Fibroblast of lung (primary cell): ENCODE results near the gene PFDN6.

Source experiments
- EZH2 ChIP-seq: IDR thresholded peaks from 2 replicates; pipeline ENCODE4 v1.5.1; 2012; ENCODE audit warnings: low read length, control low read depth, mild to moderate bottlenecking; ENCODE audit errors: missing control alignments
- TF ChIP-seq, protein P1 (sequence below), 2 donors: IDR thresholded peaks in 1 of 2; conservative IDR thresholded peaks in 1 of 2; 1 replicate in 1 of 2; 2 replicates in 1 of 2; pipeline ENCODE4 v1.5.1; 2011 to 2012; ENCODE audit warnings: low read length in 2 of 2, control low read depth in 1 of 2, inconsistent platforms in 1 of 2, low read depth in 1 of 2, mild to moderate bottlenecking in 1 of 2

DNA sequence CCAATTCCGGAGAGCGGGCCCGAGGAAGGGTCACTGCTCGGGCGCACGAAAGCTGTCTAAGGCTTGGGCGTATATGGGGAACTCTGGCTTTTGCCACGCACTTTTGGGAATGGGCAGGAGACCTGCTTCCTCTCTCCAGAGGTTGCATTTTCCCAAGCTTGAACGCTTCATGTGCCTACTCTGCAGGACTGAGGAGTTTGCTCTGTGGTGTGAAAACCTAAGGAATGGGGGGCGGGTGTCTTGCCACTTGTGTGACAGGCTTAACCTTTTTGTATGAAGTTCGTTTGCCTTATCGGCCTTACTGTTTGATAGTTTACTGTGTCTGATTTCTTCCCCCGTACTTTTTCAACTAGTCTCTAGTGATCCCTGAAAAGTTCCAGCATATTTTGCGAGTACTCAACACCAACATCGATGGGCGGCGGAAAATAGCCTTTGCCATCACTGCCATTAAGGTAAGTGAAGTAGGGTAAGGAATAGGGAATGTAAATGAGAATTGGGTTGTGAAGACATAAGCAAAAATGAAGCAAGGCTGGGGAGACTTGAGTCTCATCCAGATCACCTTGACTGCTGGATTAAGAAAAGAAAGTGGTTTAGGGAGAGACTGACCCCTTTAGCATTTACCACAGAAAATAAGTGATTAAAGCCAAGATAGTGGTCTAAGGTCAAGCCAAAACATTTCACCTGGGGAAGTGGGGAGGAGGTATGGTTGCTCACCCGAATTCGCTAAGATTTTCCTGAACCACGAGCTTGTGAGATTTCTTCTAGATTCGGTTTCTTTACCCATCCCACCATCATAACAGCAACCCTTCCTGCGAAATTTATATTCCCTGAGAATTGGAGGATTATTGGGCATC, 16.9 kb upstream of the PFDN6 start:
- TF ChIP-seq, protein P1, sequence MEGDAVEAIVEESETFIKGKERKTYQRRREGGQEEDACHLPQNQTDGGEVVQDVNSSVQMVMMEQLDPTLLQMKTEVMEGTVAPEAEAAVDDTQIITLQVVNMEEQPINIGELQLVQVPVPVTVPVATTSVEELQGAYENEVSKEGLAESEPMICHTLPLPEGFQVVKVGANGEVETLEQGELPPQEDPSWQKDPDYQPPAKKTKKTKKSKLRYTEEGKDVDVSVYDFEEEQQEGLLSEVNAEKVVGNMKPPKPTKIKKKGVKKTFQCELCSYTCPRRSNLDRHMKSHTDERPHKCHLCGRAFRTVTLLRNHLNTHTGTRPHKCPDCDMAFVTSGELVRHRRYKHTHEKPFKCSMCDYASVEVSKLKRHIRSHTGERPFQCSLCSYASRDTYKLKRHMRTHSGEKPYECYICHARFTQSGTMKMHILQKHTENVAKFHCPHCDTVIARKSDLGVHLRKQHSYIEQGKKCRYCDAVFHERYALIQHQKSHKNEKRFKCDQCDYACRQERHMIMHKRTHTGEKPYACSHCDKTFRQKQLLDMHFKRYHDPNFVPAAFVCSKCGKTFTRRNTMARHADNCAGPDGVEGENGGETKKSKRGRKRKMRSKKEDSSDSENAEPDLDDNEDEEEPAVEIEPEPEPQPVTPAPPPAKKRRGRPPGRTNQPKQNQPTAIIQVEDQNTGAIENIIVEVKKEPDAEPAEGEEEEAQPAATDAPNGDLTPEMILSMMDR (conservative IDR thresholded peaks at IDR 0.05 in 1 of 2, IDR thresholded peaks at IDR 0.05 in 1 of 2; ENCODE audit: low read depth in 1 of 2, low read length in 2 of 2), result no peak
- TF ChIP-seq EZH2, result no peak
